C1 segment of cervical spinal cord (tissue), 14 donors: ENCODE data around the gene ATP8A2.
"Not testable (repeated sequence)": the region's sequence is repeated elsewhere in the genome, so short reads cannot be mapped to it uniquely, and the experiment has no call there.

Source experiments
- DNase-seq, 14 donors: peaks; one replicate each; lab custom pipeline; 2025; lab: John Stamatoyannopoulos, UW

ATP8A2 gene

GRCh38 chr13:25800523-25800922 lies 428.7 kb downstream of the ATP8A2 start:
- no peak for DNase-seq

GRCh38 chr13:25802579-25802978 lies 430.8 kb downstream of the ATP8A2 start:
- DNase-seq = no peak

- no peak for DNase-seq
These were observed 431.9 kb downstream of the ATP8A2 start for GRCh38 chr13:25803641-25804040.

- no peak for DNase-seq
These were observed 434.6 kb downstream of the ATP8A2 start for GRCh38 chr13:25806264-25806974.

- DNase-seq = no peak
These were observed 435.8 kb downstream of the ATP8A2 start for GRCh38 chr13:25807562-25807961.

- DNase-seq = no peak
These were observed 439.7 kb downstream of the ATP8A2 start for GRCh38 chr13:25811506-25811905.

GRCh38 chr13:25816239-25816638 lies 444.5 kb downstream of the ATP8A2 start:
- DNase-seq = no peak

GRCh38 chr13:25819856-25820530 lies 448.2 kb downstream of the ATP8A2 start:
- DNase-seq = peak in 3 of 14 donors; percentile 2 to 57 (median 27)

- no peak for DNase-seq
These were observed 450.0 kb downstream of the ATP8A2 start for GRCh38 chr13:25821776-25822175.

- not testable (repeated sequence) for DNase-seq
These were observed 455.4 kb downstream of the ATP8A2 start for GRCh38 chr13:25827221-25827620.

GRCh38 chr13:25827831-25828465 lies 456.2 kb downstream of the ATP8A2 start:
- no peak for DNase-seq

- no peak for DNase-seq
These were observed 462.0 kb downstream of the ATP8A2 start for GRCh38 chr13:25833761-25834160.

GRCh38 chr13:25836574-25837336 lies 465.0 kb downstream of the ATP8A2 start:
- no peak for DNase-seq

GRCh38 chr13:25839371-25839770 lies 467.6 kb downstream of the ATP8A2 start:
- no peak for DNase-seq

- no peak for DNase-seq
These were observed 468.5 kb downstream of the ATP8A2 start for GRCh38 chr13:25840261-25840660.

GRCh38 chr13:25840931-25841330 lies 469.2 kb downstream of the ATP8A2 start:
- DNase-seq = no peak

GRCh38 chr13:25843692-25844091 lies 471.9 kb downstream of the ATP8A2 start:
- DNase-seq = no peak

- no peak for DNase-seq
These were observed 473.0 kb downstream of the ATP8A2 start for GRCh38 chr13:25844559-25845434.

GRCh38 chr13:25846222-25846984 lies 474.6 kb downstream of the ATP8A2 start:
- DNase-seq = no peak

- no peak for DNase-seq
These were observed 475.4 kb downstream of the ATP8A2 start for GRCh38 chr13:25847145-25847544.
